Dedifferentiated amniotic fluid mesenchymal stem cell (primary cell): ENCODE results near the gene DYRK3.

Experiments used
- DNase-seq: peaks from one replicate; pipeline ENCODE4 v3.0.0-alpha.2; 2016; ENCODE audit errors: extremely low spot score

Gene DYRK3

GRCh38 chr1:206684003-206684402 is 48.7 kb downstream of the DYRK3 start:
- DNase-seq = no peak

DNA sequence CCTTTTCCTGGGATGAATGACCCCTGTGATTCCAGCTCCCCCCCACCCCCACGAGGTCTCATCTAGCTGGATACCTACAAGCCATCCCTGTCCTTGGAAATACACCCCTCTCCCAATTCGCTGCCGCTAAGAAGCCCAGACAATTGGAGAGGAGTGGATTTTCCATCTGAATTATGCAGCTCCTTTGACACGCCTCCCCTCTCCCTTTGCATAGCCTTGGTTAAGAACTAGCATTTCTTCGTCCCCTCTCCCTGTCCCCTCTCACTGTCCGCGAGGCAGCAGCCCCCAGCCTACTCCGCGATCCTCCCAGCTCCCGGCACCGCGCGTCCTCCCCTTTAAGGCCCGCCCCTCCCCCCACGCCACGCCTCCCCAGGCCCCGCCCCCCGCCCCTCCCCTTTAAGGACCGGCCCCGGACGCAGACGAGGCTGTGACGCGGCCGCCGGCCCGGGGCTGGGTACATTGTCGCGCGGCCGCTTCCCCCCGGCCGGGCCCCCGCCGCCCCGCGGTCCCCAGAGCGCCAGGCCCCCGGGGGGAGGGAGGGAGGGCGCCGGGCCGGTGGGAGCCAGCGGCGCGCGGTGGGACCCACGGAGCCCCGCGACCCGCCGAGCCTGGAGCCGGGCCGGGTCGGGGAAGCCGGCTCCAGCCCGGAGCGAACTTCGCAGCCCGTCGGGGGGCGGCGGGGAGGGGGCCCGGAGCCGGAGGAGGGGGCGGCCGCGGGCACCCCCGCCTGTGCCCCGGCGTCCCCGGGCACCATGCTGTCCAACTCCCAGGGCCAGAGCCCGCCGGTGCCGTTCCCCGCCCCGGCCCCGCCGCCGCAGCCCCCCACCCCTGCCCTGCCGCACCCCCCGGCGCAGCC is 49.4 kb downstream of the DYRK3 start, which contains the start of gene MAPKAPK2:
MAPKAPK2 (plus strand) TSS at position 428 of the 856 bp plus-strand sequence; CDS start at position 753, 325 bp downstream.
- DNase-seq = peak; percentile 51

- DNase-seq = no peak
Measured at GRCh38 chr1:206685334-206685768, 50.0 kb downstream of the DYRK3 start.

DNA sequence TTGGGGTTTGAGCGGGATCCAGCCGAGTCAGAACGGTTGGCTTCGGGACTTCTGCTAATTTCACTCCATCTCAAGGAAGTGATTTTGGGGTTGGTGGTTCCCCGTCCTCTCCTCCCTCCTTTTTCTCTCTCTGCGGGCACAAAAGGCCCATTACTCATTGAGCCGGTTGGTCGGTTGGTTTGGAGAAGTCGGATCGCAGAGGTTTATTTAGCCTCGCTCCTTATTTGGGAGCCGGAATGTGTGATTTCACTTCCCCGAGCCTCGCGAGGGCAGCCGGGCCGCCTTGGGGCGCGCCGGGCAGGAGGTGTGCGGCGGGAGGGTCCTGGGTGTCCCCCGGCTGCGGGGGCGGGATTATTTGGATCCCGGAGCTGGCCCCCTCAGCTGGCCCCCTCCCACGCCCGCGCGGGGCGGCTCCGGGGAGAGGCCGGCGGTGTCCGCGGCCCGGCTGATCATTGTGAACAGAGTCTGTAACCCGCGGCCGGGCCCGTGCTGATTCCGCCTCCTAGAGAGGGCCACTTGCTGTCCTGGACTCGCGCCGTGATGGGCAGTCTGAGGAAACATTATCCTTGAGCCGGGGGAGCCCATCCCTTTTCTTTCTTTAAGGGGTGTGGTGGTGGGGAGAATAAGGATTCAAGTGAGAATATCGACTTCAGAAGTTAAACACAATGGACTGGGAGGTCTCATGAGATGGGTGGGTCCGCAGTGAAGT is 50.6 kb downstream of the DYRK3 start:
- peak; percentile 63 for DNase-seq

- DNase-seq = no peak
Measured at GRCh38 chr1:206686478-206687249, 51.3 kb downstream of the DYRK3 start.

DNA sequence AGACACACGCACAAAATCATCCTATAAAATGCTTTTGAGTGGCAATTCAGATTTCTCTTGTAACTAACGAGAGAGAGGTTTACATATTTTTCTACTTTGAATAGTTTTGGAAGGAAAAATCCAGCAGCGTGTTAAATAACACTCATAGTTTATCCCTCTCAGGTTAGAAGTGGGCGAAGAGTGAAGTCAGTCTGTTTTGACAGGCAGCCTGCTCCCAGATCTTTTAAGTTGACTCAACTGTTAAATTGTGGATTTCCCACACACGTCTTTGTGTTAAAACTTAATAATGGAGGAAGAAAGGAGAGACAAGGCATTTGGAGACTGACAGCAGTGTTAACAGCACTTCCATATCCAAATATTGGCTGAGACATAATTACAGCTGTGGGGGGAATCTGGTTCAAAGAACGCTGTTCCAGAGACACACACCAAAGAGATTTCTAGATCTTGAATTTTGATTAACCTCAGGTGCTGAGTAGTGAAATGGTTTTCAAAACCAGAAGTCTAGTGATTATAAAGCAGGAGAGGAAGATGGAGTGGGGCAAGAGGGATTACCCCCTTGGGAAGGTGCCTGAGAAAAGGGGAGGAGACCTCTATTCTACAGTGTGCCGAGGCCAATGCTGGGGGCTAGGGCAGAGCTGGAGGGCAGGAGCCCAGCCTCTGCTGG is 52.0 kb downstream of the DYRK3 start:
- no peak for DNase-seq

DNA sequence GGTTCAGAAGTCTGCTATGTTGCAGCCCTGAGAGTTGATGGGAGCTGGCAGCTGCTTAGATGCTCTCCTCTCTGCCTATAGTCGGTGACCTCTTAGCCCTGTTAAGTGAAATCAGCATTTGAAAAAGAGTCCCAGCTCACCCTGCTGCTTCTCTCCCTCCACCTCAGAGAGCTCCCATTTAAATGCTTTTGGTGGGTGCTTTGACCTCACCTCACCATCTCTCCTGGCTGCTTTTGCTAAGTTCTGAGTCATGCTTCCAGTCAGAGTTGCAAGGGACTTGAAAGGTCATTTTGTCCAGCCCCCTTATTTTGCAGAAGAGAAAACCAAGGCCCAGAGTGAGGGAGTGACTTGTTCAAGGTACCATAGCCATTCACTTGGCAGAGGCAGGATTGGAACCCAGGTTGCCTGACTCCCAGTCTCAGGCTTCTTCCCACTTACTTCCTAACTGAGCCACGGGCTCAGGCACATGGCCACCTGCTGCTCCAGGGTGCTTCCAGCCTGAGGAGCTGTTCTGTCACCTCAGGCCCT is 52.6 kb downstream of the DYRK3 start:
- no peak for DNase-seq

DNA sequence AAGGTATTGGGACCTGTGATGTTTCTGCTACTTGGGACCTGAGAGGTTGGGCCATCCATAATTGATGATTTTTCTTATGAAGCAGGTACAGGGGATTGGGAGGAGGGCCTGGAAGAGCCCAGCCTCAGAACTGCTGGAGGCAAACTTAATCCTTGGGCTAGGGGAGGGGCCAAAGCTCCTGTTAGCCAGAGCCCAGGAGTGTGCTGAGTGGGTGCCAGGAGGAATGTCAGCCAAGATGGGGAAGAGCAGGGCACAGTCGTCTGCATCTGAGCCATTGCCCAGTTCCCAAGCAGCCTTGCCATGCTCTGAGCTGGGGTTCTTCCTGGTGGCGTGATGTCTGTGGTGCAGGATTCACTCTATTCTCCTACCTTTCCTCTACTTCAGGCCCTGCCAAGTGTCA is 55.2 kb downstream of the DYRK3 start:
- no peak for DNase-seq

DNA sequence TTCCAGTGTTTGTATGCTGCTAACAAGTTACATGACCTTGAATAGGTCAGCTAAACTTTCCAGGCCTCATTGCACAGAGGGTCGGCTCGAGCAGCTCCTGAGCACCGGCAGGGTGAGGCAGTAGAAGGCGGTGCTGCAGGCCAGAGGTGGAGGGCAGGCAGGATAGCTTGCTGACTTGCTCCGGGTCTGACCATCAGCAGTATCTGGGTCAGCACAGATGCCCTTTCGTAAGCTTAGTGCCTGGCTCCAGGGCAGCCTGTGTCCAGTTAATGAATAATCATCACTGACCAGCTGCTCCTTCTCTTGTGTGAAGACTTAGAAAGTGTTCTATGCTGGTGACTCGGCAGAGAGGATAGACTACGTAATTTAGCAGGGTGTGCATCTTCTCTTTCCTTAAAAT is 56.3 kb downstream of the DYRK3 start:
- DNase-seq = no peak

DNA sequence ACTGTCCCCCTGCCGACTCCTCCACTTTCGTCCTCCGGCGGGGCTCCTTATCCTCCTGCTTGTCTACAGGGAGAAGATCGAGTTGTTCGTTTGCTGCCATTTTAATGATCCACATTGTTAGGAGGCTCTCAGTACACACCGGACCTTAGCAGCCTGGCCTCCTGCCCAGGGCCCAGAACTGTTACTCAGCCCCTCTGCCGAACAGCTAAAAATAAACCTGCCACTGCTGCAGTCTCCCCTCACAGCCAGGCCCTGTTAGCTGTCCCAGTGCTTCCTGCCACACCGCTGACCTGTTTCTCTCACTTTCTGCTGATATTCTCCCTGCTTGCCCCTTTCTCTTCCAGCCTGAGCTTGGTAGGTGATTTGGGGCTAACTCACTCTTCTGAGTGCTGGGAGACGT is 57.7 kb downstream of the DYRK3 start:
- no peak for DNase-seq

GRCh38 chr1:206693592-206693991 is 58.3 kb downstream of the DYRK3 start:
- DNase-seq = no peak

GRCh38 chr1:206694171-206695124 is 59.1 kb downstream of the DYRK3 start:
- no peak for DNase-seq

GRCh38 chr1:206695733-206696132 is 60.4 kb downstream of the DYRK3 start:
- DNase-seq = no peak

- DNase-seq = no peak
Measured at GRCh38 chr1:206696812-206697585, 61.7 kb downstream of the DYRK3 start.

DNA sequence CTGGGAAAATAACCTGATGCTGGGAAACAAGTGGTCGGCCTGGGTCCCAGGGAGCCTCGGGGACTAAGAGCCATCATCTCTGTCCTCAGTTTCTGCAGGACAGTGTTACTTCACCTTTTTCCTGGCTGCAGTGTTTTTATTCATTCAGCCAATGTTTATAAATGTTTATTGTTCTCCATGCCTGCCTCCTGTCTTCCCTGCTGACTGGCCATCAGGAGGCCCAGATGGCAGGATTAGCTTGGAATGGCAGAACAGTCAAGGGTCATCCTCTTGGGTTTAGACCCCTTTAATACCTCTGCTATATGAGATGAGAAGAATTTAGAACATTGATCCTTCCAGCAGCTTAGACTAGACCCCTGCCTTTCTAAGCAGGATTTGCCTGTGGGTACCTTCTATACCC is 62.7 kb downstream of the DYRK3 start:
- DNase-seq = no peak
